Measurements from ENCODE around the gene XCR1.
"Not testable (repeated sequence)": the region's sequence is repeated elsewhere in the genome, so short reads cannot be mapped to it uniquely, and the experiment has no call there.

DNA sequence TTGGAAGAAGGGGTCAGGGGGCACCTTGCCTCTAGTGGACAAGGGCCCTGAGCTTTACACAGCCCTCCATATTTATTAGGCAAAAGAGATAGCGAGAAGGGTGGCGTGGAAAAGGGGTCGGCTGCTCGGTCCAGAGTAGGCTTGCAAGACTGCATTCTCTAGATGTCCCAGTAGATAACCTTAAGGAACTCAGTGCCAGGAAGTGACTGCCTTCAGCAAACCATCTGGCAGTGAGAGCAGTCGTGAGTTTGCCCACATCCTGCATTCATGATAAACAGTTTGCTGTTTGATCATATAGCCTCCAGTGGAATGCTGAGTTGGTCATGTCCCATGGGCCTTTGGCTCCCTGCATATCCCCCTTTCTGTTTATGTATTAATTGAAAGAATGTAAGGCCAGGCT, 18.9 kb upstream of the XCR1 start:
- TF ChIP-seq, protein P1, sequence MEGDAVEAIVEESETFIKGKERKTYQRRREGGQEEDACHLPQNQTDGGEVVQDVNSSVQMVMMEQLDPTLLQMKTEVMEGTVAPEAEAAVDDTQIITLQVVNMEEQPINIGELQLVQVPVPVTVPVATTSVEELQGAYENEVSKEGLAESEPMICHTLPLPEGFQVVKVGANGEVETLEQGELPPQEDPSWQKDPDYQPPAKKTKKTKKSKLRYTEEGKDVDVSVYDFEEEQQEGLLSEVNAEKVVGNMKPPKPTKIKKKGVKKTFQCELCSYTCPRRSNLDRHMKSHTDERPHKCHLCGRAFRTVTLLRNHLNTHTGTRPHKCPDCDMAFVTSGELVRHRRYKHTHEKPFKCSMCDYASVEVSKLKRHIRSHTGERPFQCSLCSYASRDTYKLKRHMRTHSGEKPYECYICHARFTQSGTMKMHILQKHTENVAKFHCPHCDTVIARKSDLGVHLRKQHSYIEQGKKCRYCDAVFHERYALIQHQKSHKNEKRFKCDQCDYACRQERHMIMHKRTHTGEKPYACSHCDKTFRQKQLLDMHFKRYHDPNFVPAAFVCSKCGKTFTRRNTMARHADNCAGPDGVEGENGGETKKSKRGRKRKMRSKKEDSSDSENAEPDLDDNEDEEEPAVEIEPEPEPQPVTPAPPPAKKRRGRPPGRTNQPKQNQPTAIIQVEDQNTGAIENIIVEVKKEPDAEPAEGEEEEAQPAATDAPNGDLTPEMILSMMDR (conservative IDR thresholded peaks at IDR 0.05): not testable (repeated sequence)
- TF ChIP-seq ZFX (IDR thresholded peaks at IDR 0.05): not testable (repeated sequence)

Measured in C4-2B (cell line).